ENCODE data around the gene NOTCH1.

Gene NOTCH1

DNA sequence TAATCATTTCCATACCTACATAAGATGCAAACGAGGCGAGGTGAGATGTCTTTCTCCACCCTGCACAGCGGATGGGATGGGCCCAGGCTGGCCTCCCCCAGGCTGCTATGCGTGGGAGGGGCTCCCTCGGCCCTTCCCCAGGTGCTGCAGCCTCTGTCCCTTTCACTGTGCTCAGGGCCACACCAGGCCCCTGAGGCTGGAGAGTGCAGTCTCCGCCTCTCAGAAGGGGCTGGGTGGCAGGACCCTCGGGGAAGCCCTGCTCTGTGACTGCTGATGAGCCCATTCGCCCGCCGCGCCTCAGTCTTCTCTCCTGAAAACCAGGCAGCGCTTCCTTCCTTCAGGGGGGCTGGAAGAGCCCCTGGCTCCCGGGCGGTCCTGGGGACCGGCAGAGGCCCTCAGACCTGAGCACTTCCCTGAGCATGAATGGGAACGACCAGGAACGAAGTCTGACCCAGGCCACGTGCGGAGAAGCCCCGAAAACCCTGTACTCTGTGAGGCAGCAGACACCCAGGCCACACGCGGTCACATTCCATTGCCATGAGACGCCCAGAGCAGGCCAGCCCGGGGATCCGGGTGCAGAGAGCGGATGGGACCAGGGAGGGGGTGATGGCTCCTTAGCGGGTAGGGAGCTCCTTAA lies 21.9 kb upstream of the NOTCH1 start:
- H3K9ac ChIP-seq (ENCODE audit: insufficient read length): no peak overlapping the region
- no peaks in the 10 kb centered on the region for H3K36me3 ChIP-seq (ENCODE audit: insufficient read depth, low read length)
- no peaks in the 10 kb centered on the region for H3K9me3 ChIP-seq (ENCODE audit: low read depth, low read length)
- H3K27ac ChIP-seq: no peak overlapping the region; the same call in 1 of the 2 replicates
- TF ChIP-seq EZH2 (IDR thresholded peaks at IDR 0.05): no peak
- no peak for TF ChIP-seq POLR2AphosphoS5 (IDR thresholded peaks at IDR 0.05; ENCODE audit: borderline replicate concordance, low read depth, low read length)
- TF ChIP-seq FOXP2 (optimal IDR thresholded peaks at IDR 0.05; ENCODE audit: control extremely low read depth, extremely low read length, insufficient read depth): no peak
- H3K4me3 ChIP-seq: no peak overlapping the region
- DNase-seq (ENCODE audit: low read depth, low spot score): no peak

- Histone ChIP-seq H3K36me3 (ENCODE audit: insufficient read depth, low read length) (no peaks in the 10 kb centered on the region), H3K9ac (ENCODE audit: insufficient read length) (no peak overlapping the region), H3K4me3 (no peak overlapping the region), H3K9me3 (ENCODE audit: low read depth, low read length) (no peaks in the 10 kb centered on the region), H3K27ac (no peak overlapping the region)
- no peak for TF ChIP-seq FOXP2 (optimal IDR thresholded peaks at IDR 0.05; ENCODE audit: control extremely low read depth, extremely low read length, insufficient read depth)
- no peak for TF ChIP-seq POLR2AphosphoS5 (IDR thresholded peaks at IDR 0.05; ENCODE audit: borderline replicate concordance, low read depth, low read length)
- TF ChIP-seq EZH2 (IDR thresholded peaks at IDR 0.05): no peak
- DNase-seq (ENCODE audit: low read depth, low spot score): no peak
Observed at GRCh38 chr9:136566901-136567300, 21.1 kb upstream of the NOTCH1 start.

DNA sequence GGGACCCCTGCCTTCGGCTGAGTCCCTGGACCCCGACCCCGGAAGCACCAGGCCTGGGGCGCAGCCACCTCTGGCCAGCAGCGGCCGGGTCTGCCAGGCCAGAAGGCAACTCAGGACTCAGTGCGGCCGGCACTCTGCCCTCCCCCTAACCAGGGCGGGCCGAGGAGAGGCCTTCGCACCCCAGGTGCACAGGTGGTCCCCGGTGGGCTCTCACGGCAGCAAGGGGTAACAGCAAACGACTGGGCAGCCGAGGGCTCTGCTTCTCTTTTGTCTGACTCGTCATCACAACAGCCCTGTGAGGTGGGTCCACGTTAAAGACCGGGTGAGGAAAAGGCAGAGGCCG lies 20.7 kb upstream of the NOTCH1 start:
- Histone ChIP-seq H3K4me3 (no peak overlapping the region), H3K9me3 (ENCODE audit: low read depth, low read length) (no peaks in the 10 kb centered on the region), H3K36me3 (ENCODE audit: insufficient read depth, low read length) (no peaks in the 10 kb centered on the region), H3K9ac (ENCODE audit: insufficient read length) (no peak overlapping the region), H3K27ac (no peak overlapping the region)
- DNase-seq (ENCODE audit: low read depth, low spot score): no peak
- no peak for TF ChIP-seq EZH2 (IDR thresholded peaks at IDR 0.05)

DNA sequence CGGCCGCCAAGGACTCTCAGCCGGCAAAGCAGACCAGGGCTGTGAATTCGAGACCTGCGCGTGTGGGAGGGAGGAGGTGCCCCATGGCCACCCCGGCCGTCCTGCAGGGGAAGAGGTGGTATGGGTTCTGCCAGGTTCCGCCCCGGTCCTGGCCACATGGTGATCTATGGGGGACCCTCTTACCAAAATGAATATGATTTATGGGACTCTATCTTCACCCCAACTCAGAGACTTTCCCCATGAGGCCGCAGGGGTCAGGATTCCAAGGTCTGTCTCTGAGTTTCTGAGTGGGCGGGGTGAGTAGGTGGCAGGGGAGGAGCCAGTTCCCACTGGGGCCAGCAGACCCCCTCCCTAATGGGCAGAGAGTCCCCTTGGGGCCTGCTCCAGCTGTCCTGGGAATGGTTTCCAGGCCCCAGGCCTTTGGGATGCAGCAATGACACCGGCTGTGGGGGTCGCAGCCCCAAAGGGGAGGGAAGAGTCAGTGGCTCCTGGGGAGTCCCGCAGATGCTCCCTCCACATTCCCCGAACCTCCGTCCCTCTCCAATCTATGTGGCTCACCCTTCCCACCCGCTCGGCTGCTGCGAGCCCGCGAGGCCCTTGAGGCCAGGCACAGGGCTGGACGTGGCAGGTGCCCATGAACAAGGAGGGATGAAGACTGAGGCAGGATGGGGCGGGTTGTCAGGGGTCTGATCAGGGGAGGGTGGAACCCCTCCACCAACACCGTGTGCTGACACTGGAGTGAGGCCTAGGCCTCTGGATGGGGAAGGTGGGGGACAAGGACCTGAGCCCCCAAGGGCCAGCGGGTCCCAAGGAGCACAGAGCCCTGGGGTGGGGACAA lies 20.1 kb upstream of the NOTCH1 start:
- no peak for DNase-seq (ENCODE audit: low read depth, low spot score)
- Histone ChIP-seq H3K4me3 (no peak overlapping the region), H3K27ac (no peak overlapping the region), H3K9ac (ENCODE audit: insufficient read length) (no peak overlapping the region), H3K9me3 (ENCODE audit: low read depth, low read length) (no peaks in the 10 kb centered on the region), H3K36me3 (ENCODE audit: insufficient read depth, low read length) (no peaks in the 10 kb centered on the region)
- no peak for TF ChIP-seq EZH2 (IDR thresholded peaks at IDR 0.05)
- TF ChIP-seq FOXP2 (optimal IDR thresholded peaks at IDR 0.05; ENCODE audit: control extremely low read depth, extremely low read length, insufficient read depth): no peak
- no peak for TF ChIP-seq POLR2AphosphoS5 (IDR thresholded peaks at IDR 0.05; ENCODE audit: borderline replicate concordance, low read depth, low read length)

GRCh38 chr9:136565086-136565714 lies 19.4 kb upstream of the NOTCH1 start:
- Histone ChIP-seq H3K9ac (ENCODE audit: insufficient read length) (no peak overlapping the region), H3K36me3 (ENCODE audit: insufficient read depth, low read length) (no peaks in the 10 kb centered on the region), H3K9me3 (ENCODE audit: low read depth, low read length) (no peaks in the 10 kb centered on the region), H3K27ac (no peak overlapping the region), H3K4me3 (no peak overlapping the region)
- no peak for DNase-seq (ENCODE audit: low read depth, low spot score)
- TF ChIP-seq EZH2 (IDR thresholded peaks at IDR 0.05) (no peak), POLR2AphosphoS5 (IDR thresholded peaks at IDR 0.05; ENCODE audit: borderline replicate concordance, low read depth, low read length) (no peak), FOXP2 (optimal IDR thresholded peaks at IDR 0.05; ENCODE audit: control extremely low read depth, extremely low read length, insufficient read depth) (no peak)

GRCh38 chr9:136564379-136564988 lies 18.6 kb upstream of the NOTCH1 start:
- H3K36me3 ChIP-seq (ENCODE audit: insufficient read depth, low read length): no peaks in the 10 kb centered on the region
- no peaks in the 10 kb centered on the region for H3K9me3 ChIP-seq (ENCODE audit: low read depth, low read length)
- H3K4me3 ChIP-seq: no peak overlapping the region
- no peak overlapping the region for H3K9ac ChIP-seq (ENCODE audit: insufficient read length)
- TF ChIP-seq EZH2 (IDR thresholded peaks at IDR 0.05) (no peak), POLR2AphosphoS5 (IDR thresholded peaks at IDR 0.05; ENCODE audit: borderline replicate concordance, low read depth, low read length) (no peak), FOXP2 (optimal IDR thresholded peaks at IDR 0.05; ENCODE audit: control extremely low read depth, extremely low read length, insufficient read depth) (no peak)
- no peak overlapping the region for H3K27ac ChIP-seq
- DNase-seq (ENCODE audit: low read depth, low spot score): no peak

DNA sequence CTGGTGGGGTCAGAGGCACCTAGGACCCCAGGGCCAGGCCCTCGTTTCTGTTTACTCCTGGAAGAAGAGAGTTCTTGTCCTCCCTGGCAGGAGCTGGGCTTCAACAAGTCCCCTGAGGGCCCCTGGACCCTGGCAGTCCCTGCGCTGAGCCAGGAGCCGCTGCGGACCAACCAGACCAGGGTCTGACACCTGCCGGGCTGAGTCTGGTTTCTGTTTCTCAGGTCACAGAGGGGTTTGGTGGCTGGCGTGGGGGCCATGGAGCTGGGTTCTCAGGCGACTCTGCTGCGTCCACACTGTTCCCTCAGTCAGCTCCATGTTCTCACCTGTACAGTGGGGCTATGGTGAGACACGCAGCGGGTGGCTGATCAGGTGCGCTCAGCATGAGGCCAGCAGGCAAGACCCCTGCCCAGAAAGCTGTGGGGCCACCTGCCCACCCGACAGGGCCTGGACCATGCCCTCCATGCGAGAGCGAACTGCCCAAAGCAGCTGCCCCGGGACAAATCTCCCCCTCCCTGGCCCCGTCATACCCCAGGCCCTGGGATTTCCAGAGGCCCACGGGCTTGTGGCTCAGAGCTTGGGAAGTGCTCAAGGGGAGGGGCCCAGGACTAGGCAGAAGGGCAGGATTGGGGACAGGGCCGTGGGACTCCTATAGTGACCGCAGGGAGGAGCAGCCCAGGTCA lies 17.9 kb upstream of the NOTCH1 start:
- Histone ChIP-seq H3K27ac (no peak overlapping the region), H3K9ac (ENCODE audit: insufficient read length) (no peak overlapping the region), H3K4me3 (no peak overlapping the region), H3K9me3 (ENCODE audit: low read depth, low read length) (0 out of 2 replicates have a peak, but pooled peaks cover 3% of the 10 kb centered on the region), H3K36me3 (ENCODE audit: insufficient read depth, low read length) (no peaks in the 10 kb centered on the region)
- DNase-seq (ENCODE audit: low read depth, low spot score): no peak
- no peak for TF ChIP-seq POLR2AphosphoS5 (IDR thresholded peaks at IDR 0.05; ENCODE audit: borderline replicate concordance, low read depth, low read length)
- TF ChIP-seq FOXP2 (optimal IDR thresholded peaks at IDR 0.05; ENCODE audit: control extremely low read depth, extremely low read length, insufficient read depth): no peak
- TF ChIP-seq EZH2 (IDR thresholded peaks at IDR 0.05): no peak

Data from SK-N-MC (cell line).